HG02588 (cell line): ENCODE results near the gene RAP1B.
"Not testable (repeated sequence)": the region's sequence is repeated elsewhere in the genome, so short reads cannot be mapped to it uniquely, and the experiment has no call there.

Source experiments
- ATAC-seq: cut with Tn5 transposase; IDR thresholded peaks from one replicate; pipeline ENCODE4 v1.9.1; 2021; ENCODE audit warnings: mild to moderate bottlenecking, moderate library complexity; ENCODE audit not compliant: unreplicated experiment

RAP1B gene

GRCh38 chr12:68632486-68632885 lies 21.8 kb downstream of the RAP1B start:
- ATAC-seq: no peak

DNA sequence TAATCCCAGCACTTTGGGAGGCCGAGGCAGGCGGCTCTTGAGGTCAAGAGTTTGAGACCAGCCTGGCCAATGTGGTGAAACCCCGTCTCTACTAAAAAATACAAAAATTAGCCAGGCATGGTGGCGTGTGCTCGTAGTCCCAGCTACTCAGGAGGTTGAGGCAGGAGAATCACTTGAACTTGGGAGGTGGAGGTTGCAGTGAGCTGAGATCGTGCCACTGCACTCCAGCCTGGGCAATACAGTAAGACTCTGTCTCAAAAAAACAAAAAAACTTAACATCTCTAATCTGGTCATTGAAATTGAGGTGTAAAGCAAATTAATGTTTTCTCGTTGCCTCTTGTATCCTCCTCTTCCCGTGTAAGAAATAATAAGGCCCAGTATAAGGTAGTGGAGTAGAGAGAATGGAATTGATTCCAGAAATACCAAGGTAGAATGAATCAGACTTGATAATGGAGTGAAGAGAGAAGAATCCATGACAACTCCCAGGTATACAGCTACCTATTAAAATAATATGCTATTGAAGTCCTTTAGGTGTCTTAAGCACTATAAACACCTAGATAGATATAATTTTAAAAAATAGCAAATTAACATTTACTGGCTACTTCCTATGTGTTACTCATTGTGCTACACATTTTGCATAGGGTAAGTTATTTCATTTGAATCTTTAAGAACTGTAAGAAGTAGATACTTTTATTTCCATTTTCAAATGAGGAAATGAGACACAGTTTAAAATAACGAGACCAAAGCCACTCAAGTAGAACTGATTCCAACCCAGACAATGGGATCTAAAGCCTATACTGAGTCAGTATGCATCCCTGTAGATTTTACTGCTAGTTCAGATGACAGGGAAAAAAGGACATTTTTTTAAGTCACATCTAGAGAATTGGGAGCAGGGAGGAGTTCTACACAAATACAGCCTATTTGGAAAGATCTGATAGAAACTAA lies 23.2 kb downstream of the RAP1B start:
- peak; percentile 41 for ATAC-seq

GRCh38 chr12:68636268-68636667 lies 25.6 kb downstream of the RAP1B start:
- ATAC-seq: no peak

GRCh38 chr12:68637439-68637838 lies 26.7 kb downstream of the RAP1B start:
- not testable (repeated sequence) for ATAC-seq

GRCh38 chr12:68638171-68638570 lies 27.5 kb downstream of the RAP1B start:
- ATAC-seq: no peak

- no peak for ATAC-seq
These were observed 28.2 kb downstream of the RAP1B start for GRCh38 chr12:68638721-68639395.

DNA sequence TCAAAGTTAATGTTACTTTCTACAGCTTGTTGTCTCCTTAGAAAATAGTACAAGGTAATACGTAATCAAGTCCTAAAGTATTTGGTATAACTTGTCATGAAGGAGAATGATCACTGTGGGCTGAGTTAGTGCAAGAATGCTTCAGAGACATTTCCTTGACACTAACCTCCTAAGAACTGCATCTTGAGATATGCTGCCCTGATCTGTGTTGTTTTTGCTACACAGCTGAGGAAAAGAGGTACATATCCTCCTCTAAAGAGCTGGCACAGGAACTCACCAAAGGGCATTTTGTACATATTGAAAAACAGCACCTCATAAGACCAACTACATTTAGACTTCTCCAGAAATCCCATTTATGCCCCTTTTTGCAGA lies 28.7 kb downstream of the RAP1B start:
- ATAC-seq: no peak

GRCh38 chr12:68641138-68641537 lies 30.4 kb downstream of the RAP1B start:
- peak; percentile 91 for ATAC-seq

DNA sequence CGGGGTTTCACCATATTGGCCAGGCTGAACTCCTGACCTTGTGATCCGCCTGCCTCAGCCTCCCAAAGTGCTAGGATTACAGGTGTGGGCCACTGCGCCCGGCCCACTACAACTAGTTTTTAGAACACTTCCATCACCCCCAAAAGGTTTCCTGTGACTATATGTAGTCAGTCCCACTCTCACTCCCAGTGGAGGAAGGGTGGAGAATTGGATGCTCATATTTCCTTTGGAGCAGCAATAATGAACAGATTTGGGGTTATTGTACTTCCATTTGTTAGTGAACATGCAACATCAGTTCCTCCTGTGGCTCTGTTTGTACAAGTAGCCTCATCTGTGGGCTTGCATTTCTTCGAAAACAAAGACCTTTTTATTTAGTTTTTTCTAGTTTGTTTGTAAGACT lies 35.8 kb downstream of the RAP1B start:
- ATAC-seq: no peak

DNA sequence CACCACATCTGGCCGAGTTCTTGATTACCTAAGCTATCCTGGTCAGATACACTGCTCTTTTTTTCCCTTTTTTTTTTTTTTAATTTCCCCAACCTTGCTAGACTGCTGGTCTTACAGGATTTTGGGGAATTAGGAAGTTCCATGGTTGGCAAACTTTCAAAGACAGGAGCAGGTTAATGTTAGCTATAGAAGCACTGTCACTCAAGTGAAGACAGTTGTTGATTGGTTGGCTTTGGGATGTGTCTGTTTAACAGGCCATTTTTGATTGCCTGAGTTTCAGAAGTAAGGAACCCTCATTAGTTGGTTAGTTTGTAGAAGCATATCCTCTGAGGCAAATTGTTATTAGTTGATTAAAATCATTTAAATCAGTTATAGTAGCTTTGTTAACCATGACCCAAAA lies 36.8 kb downstream of the RAP1B start:
- ATAC-seq: no peak

- ATAC-seq: no peak
These were observed 37.5 kb downstream of the RAP1B start for GRCh38 chr12:68648179-68648578.

DNA sequence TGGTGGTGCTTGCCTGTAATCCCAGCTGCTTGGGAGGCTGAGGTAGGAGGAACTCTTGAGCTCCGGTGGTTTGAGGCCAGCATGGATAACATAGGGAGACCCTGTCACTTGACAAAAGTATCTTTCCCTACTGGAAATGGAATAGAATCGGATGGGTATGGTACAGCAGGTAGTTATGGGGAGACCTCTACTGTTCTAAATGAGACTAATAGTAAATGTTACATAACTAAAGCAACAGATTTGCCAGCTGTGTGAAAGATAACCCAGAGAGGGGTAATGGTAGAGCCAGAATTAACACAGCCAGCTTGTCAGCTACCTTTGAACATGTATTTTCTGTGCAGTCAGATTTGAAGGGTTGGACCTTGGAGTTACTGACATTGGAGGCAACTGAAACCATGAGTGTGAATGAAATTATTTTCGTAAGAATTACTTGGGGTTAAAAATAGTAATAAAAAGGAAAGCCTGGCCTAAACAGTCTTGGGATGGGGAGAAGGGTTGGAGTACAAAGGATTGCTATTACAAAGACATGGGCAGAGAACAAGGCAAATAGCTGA lies 54.4 kb downstream of the RAP1B start:
- no peak for ATAC-seq

- no peak for ATAC-seq
These were observed 56.6 kb downstream of the RAP1B start for GRCh38 chr12:68667291-68667690.

DNA sequence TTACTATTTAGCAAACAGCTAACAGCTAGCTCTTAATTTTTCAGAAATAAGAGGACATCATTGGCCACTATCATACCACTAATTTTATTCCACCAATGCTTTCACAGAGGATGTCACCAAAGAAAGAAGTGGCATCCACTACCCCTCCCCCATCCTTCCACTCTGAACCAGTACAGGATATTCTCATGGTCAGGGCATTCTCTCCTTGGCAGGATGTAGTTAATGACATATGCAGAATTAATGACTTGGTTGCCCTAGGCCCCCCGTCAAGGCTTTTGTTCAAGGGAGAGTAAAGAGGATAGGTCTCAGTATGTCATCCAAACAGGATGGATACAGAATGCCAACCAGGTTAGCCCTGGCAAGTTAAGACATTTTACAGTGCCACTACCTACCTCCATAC lies 57.2 kb downstream of the RAP1B start:
- no peak for ATAC-seq

DNA sequence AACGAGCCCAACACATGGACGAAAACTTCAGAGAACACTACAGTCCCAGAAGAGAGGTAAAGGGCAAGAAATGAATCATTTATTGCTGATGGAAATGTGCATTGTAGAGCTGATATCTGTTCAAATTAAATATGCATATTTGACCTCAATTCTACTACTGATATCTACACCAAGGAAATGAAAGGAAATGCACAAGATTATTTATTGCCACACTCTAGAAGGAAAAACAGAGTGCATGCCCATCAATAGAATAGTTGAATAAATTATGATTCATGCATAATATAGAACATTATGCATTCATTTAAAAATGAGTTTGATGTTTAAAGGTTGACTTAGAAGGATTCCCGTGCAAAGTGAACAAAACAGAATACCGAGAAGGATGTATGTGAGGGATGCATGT lies 60.5 kb downstream of the RAP1B start:
- no peak for ATAC-seq

DNA sequence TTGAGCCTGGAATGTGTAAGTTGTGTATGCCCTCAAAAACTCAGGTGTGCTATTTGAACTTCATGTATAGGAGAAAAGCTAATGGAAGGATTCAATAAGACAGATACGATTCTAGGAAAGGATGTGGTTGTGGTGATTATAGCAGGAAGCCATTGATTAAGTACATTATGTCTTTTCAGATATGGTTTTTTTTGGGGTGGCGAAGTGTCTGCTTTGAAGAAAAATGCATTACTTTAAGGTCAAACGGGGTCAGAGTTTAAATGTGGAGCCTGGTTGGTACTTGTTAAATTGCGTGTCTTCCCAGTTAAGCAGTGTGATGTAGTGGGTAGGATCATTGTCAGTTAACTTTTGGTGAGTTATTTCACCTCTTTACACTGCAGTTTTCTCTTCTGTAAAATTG lies 63.1 kb downstream of the RAP1B start:
- no peak for ATAC-seq

DNA sequence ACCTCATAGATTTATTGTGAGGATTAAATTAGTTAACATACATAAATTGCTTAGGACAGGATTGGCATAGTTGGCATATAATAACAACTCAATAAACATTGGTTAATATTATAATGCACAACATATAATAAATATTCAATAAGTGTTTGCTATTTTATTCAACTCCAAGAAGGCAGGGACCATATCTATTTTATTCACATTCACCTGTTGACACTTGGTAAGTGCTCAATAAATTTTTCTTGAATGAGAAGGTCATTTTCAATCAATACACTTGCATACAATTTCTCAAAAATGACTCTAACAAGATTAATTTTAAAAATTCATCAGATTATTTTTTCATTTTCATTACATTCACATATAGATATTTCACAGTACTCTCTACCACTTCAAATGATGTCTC lies 63.7 kb downstream of the RAP1B start:
- ATAC-seq: no peak

GRCh38 chr12:68675101-68675842 lies 64.6 kb downstream of the RAP1B start:
- no peak for ATAC-seq

GRCh38 chr12:68676854-68677253 lies 66.2 kb downstream of the RAP1B start:
- ATAC-seq: not testable (repeated sequence)

DNA sequence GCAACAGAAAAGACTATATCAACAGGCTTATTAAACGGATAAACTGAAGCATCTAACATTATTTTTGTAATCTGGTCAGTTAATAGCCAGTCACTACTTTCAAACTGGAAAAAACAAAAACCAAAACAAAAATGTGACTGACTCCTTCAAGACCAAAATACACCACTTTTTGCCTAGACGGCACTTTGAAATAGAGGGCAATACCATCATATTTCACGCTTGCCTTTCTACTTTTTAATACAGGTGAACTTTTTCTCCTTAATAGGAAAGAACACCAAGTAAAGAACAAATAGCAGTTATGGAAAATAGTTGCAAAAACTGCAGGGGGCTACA lies 75.5 kb downstream of the RAP1B start:
- ATAC-seq: no peak
